Astrocyte of the hippocampus (primary cell): Measurements from ENCODE around the gene AP2B1.
"Not testable (repeated sequence)": the region's sequence is repeated elsewhere in the genome, so short reads cannot be mapped to it uniquely, and the experiment has no call there.

ENCODE experiments used
- DNase-seq: peaks from one replicate; pipeline ENCODE4 v3.0.0; 2011; ENCODE audit warnings: low read depth, low spot score

The AP2B1 gene

GRCh38 chr17:35698800-35699199, 111.7 kb downstream of the AP2B1 start:
- no peak for DNase-seq

GRCh38 chr17:35700150-35700549, 113.0 kb downstream of the AP2B1 start:
- peak; percentile 18 for DNase-seq

- no peak for DNase-seq
Measured at GRCh38 chr17:35701491-35701890, 114.4 kb downstream of the AP2B1 start.

GRCh38 chr17:35703308-35703707, 116.2 kb downstream of the AP2B1 start:
- DNase-seq: not testable (repeated sequence)

GRCh38 chr17:35705230-35705629, 118.1 kb downstream of the AP2B1 start:
- DNase-seq: no peak

- DNase-seq: no peak
Measured at GRCh38 chr17:35705705-35706104, 118.6 kb downstream of the AP2B1 start.

GRCh38 chr17:35708149-35708548, 121.0 kb downstream of the AP2B1 start:
- no peak for DNase-seq

- DNase-seq: no peak
Measured at GRCh38 chr17:35708951-35709350, 121.8 kb downstream of the AP2B1 start.

- no peak for DNase-seq
Measured at GRCh38 chr17:35709874-35710273, 122.8 kb downstream of the AP2B1 start.

- DNase-seq: no peak
Measured at GRCh38 chr17:35710950-35711349, 123.8 kb downstream of the AP2B1 start.

- DNase-seq: peak; percentile 88
Measured at GRCh38 chr17:35713069-35713728, 126.1 kb downstream of the AP2B1 start.

GRCh38 chr17:35714988-35715387, 127.9 kb downstream of the AP2B1 start:
- DNase-seq: no peak

GRCh38 chr17:35715416-35715815, 128.3 kb downstream of the AP2B1 start:
- no peak for DNase-seq

GRCh38 chr17:35716173-35716572, 129.1 kb downstream of the AP2B1 start:
- DNase-seq: no peak

- DNase-seq: peak; percentile 30
Measured at GRCh38 chr17:35716897-35717465, 129.9 kb downstream of the AP2B1 start.

- DNase-seq: no peak
Measured at GRCh38 chr17:35717475-35717874, 130.4 kb downstream of the AP2B1 start.

GRCh38 chr17:35723735-35724134, 136.6 kb downstream of the AP2B1 start:
- no peak for DNase-seq

GRCh38 chr17:35725058-35725457, 137.9 kb downstream of the AP2B1 start:
- no peak for DNase-seq

GRCh38 chr17:35725802-35726126, 138.6 kb downstream of the AP2B1 start:
- DNase-seq: no peak

GRCh38 chr17:35726127-35726952, 139.2 kb downstream of the AP2B1 start:
- DNase-seq: peak; percentile 86

- DNase-seq: no peak
Measured at GRCh38 chr17:35726953-35727460, 139.9 kb downstream of the AP2B1 start.

- DNase-seq: no peak
Measured at GRCh38 chr17:35727635-35728034, 140.5 kb downstream of the AP2B1 start.

- no peak for DNase-seq
Measured at GRCh38 chr17:35728551-35728950, 141.4 kb downstream of the AP2B1 start.
